Hepatocyte (in vitro differentiated cells): ENCODE results near the gene EXOC4.

Source experiments
- CTCF ChIP-seq: fragments of 200-600 bp; sonication (generic); IDR thresholded peaks from 2 replicates; pipeline ENCODE4 v1.5.1; 2016; ENCODE audit warnings: antibody characterized with exemption, mild to moderate bottlenecking; ENCODE audit not compliant: poor library complexity
- EZH2 ChIP-seq: fragments of 200-600 bp; sonication (generic); IDR thresholded peaks from 2 replicates; pipeline ENCODE4 v1.6.1; 2016; ENCODE audit warnings: antibody characterized with exemption, mild to moderate bottlenecking, borderline replicate concordance

GRCh38 chr7:133253519-133253875 is 619 bp downstream of the EXOC4 start:
- TF ChIP-seq EZH2 (no peak), CTCF (no peak)
